Measurements from ENCODE around the gene IRF2. TPM values are rescaled to one million over a fixed set of nuclear protein-coding genes. Genes with fewer than 3 reads are reported as not detected.

The IRF2 gene
- total RNA-seq: 23.6 and 23.7 TPM in 2 replicates

DNA sequence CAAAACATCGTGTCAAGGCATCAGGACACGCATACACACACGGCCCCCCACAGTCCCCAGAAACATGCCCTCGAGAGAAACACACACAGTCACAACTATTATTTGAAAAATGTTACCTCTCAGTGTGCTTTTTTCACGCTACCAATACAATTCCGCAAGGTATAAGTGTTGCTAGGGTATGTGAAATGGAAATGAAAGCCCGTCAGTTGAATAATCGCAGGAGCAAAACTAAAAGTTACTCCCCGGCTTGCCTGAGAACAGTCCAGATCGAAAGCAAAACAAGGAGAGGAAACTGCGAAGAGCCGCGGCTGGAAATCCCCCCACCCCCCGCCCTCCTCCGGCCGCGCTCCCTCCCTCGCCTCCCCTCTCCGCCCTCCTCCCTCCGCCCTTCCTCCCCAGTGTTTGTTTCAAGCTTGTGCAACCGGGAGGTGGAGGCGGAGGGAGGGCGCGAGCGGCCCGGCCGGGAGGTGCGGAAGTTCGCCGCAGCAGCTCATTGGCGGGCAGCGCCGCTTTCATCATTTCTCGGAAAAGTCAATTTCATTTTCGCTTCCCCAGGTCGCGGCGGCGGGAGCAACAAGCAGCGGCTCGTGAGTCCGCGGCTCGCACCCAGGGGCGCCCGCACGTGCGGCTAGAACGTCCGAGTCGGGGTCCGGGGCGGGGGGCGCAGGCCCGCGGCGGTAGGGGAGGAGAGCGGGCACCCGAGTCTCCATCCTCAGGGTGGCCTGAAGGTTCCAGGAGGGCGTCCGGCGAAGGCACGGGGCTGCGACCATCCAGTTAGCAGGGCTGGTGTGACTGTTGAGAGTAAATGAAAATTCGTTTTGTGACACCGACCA lies at the start of gene IRF2:
TSS of gene IRF2 (minus strand) at position 288 of the 833 bp plus-strand sequence. CDS start 45,486 bp downstream, outside the sequence.

Other genes starting within 250 kb of the IRF2 start
- 34.5 and 38.3 TPM in 2 replicates for gene CASP3, start 174.9 kb upstream of the IRF2 start, total RNA-seq
- 17.1 and 26.0 TPM in 2 replicates for gene PRIMPOL, start 175.2 kb upstream of the IRF2 start, total RNA-seq

Data from uterine smooth muscle cell (primary cell).